ENCODE results near the gene UGCG. TPM values are rescaled to one million over a fixed set of nuclear protein-coding genes. Genes with fewer than 3 reads are reported as not detected.
"Not testable (repeated sequence)": the region's sequence is repeated elsewhere in the genome, so short reads cannot be mapped to it uniquely, and the experiment has no call there.

UGCG gene
- total RNA-seq, 1 donor from 2014 or later: 13.5 TPM

- DNase-seq (no peak), ATAC-seq (no peak)
- intact Hi-C loops (cut with micrococcal nuclease): no loop called here
Measured at GRCh38 chr9:111886983-111887718, 9.5 kb upstream of the UGCG start.

DNA sequence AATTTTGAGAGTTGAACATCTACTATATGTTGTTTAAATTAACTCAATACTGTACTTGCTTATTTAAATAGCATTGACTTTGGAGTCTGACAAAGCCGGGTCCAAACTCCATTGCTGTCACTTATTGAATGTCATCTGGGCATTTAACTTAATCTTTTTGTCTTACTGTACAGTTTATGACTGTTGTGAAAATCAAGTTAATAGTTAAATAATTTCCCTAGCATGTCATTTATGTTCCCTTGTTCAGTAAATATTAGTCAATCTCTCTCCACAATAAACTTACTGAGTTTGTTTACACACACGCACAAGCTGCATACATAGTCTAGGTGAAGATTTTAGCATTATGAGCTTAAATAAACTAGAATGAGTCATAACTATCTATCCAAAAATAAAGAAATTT lies 6.3 kb upstream of the UGCG start:
- intact Hi-C loops (cut with micrococcal nuclease): no loop called here
- no peak for ATAC-seq
- no peak for DNase-seq

DNA sequence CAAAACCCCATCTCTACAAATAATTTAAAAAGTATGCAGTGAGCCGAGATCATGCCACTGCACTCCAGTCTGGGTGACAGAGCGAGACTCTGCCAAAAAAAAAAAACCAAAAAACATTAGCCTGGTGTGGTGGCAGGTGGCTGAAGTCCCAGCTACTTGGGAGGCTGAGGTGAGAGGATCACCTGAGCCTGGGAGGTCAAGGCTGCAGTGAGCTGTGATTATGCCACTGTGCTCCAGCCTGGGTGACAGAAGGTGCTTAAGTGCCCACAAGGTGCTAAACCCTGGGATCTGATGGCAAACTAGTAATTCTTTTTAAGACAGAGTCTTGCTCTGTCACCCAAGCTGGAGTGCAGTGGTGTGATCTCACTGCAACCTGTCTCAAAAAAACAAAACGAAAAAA lies 5.7 kb upstream of the UGCG start:
- intact Hi-C loops (cut with micrococcal nuclease); DNase-seq; ATAC-seq: not testable (repeated sequence)

DNA sequence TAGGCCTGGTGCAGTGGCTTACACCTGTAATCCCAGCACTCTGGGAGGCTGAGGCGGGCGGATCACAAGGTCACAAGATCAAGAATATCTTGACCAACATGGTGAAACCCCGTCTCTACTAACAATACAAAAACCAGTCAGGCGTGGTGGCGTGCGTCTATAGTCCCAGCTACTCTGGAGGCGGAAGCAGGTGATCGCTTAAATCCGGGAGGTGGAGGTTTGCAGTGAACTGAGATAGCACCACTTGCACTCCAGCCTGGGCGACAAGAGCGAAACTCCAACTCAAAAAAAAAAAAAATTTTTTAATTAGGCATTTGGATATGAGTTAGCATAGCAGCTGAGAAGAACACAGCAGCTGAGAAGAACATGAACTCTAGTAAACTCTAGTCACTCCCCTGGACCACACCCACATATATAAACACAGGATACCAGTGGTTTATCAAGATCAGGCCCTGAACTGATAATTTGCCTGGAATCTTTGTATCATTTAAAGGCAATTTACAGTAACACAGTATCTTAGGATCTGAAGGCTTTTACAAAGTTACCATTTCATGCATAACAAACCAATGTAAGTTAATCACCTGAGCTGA lies 4.6 kb upstream of the UGCG start:
- ATAC-seq (no peak), DNase-seq (no peak)
- intact Hi-C loops (cut with micrococcal nuclease): no loop called here

- intact Hi-C loops (cut with micrococcal nuclease): no loop called here
- ATAC-seq: peak; percentile 73
Measured at GRCh38 chr9:111896942-111897600, 457 bp downstream of the UGCG start.

GRCh38 chr9:111897601-111898137 lies 1.1 kb downstream of the UGCG start:
- DNase-seq: no peak
- intact Hi-C loops (cut with micrococcal nuclease): no loop called here
- no peak for ATAC-seq

More at GRCh38 chr9:111896942-111897600, 457 bp downstream of the UGCG start:
- DNase-seq: peak; percentile 77

DNA sequence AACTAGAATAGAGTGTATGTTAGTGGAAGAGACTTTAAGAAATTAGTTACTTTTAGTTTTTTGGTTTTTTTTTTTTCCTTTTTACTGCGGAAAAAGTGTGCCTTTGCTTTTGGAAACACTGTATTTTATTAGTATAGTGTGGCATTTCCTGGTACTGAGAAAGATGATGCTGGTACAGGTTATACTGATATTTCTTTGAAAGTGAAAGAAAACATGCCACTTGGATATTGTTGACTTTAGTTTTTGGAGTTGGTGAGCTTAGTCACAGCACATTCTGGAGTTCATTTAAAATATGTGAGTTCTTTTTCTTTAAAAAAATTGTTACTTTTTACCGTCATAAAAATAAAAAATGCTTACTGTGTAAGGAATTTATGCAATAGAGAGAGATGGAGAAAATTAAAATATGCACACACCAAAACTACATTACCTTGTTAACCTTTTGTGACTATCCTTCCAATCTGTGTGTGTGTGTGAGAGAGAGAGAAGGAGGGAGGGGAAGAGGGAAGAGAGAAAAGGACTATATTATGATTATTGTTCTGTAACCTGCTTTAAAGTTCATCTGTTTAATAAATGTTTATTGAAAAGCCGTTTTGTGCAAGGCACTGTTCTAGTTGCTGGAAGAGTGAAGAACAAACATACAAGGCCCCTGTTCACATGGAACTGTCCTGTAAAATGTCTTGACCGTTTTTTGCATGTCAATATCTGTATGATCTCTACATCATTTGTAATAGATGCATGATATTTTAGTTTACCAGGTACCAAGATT lies 1.9 kb downstream of the UGCG start:
- intact Hi-C loops (cut with micrococcal nuclease): no loop called here
- ATAC-seq (no peak), DNase-seq (no peak)

GRCh38 chr9:111900151-111900857 lies 3.7 kb downstream of the UGCG start:
- DNase-seq: no peak
- intact Hi-C loops (cut with micrococcal nuclease): no loop called here
- ATAC-seq: no peak

DNA sequence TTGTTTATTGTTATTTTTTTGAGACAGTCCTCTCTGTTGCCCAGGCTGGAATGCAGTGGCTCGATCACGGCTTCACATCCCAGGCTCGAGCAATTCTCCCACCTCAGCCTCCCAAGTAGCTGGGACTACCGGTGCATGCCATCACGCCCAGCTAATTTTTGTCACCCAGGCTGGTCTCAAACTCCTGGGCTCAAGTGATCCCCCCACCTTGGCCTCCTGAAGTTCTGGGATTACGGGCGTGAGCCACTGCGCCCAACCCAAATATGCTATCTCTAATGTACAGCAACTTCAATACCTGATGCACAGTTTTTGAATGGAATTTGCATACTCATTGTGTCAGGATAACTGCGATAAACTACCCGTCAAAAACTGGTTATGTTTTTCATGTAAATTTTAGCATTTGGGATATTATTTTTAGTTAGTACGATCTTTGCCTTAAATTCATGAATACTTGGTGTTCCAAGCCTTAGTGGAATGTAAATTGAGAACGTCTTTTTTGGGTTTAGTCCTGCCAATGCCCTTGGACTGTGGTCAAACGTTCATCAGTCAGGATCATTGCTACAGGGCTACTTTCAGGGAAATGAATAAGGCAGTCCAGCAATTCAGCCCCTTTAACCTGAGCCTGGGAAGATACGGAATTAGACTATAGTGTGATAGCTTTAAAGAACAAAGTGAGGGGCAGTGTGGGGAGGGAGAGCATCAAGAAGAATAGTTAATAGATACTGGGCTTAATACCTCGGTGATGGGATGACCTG lies 4.4 kb downstream of the UGCG start:
- ATAC-seq (no peak), DNase-seq (no peak)
- intact Hi-C loops (cut with micrococcal nuclease): no loop called here

- ATAC-seq (no peak), DNase-seq (no peak)
- intact Hi-C loops (cut with micrococcal nuclease): no loop called here
Measured at GRCh38 chr9:111902391-111903139, 6.0 kb downstream of the UGCG start.

GRCh38 chr9:111903535-111903934 lies 6.9 kb downstream of the UGCG start:
- intact Hi-C loops (cut with micrococcal nuclease); ATAC-seq; DNase-seq: not testable (repeated sequence)

GRCh38 chr9:111904026-111904425 lies 7.4 kb downstream of the UGCG start:
- no peak for DNase-seq
- intact Hi-C loops (cut with micrococcal nuclease): no loop called here

GRCh38 chr9:111904891-111905291 lies 8.3 kb downstream of the UGCG start:
- ATAC-seq (no peak), DNase-seq (no peak)
- intact Hi-C loops (cut with micrococcal nuclease): no loop called here

More at GRCh38 chr9:111904026-111904425, 7.4 kb downstream of the UGCG start:
- peak; percentile 50 for ATAC-seq

- DNase-seq (no peak), ATAC-seq (no peak)
- intact Hi-C loops (cut with micrococcal nuclease): no loop called here
Measured at GRCh38 chr9:111907147-111907546, 10.5 kb downstream of the UGCG start.

DNA sequence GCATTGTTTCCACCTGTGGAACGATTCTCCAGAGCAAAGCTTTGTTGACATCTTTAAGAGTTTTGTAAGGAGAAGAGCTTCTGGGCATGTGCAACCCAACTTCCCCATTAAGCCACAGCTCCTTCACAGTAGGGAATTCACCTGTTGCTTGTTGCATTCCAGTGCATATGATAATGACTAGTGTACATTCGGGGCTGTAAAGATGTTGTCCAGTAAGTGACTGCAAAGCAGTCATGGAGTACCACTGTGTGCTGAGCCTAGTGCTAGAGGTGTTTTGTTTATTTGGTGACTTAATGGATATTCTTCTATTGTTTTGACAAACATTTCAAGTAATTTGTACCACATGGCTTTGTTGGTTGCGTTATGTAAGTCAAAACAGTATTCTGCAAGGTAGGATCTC lies 12.8 kb downstream of the UGCG start:
- intact Hi-C loops (cut with micrococcal nuclease): no loop called here
- DNase-seq (no peak), ATAC-seq (no peak)

- intact Hi-C loops (cut with micrococcal nuclease): no loop called here
- ATAC-seq (no peak), DNase-seq (no peak)
Measured at GRCh38 chr9:111910428-111910827, 13.8 kb downstream of the UGCG start.

DNA sequence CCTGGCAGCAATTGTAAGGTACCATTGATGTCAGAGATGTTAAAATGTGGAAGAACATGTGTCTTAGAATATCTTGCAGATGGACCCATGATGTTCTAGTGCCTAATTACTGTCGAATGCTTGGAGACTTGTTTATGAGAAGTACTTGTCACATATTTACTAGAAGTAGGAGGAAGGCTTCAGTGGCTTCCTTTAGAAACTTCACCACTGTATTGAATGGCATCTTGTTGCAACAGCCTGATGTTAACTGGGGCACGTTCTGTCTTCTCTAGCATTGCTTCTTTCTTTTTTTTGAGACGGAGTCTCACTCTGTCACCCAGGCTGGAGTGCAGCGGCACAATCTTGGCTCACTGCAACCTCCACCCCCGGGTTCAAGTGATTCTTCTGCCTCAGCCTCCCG lies 16.5 kb downstream of the UGCG start:
- intact Hi-C loops (cut with micrococcal nuclease): no loop called here
- DNase-seq: no peak
- ATAC-seq: no peak
